Panc1 (cell line): ENCODE measurements around the gene PKLR. TPM values are rescaled to one million over a fixed set of nuclear protein-coding genes. Genes with fewer than 3 reads are reported as not detected.
"Not testable (repeated sequence)": the region's sequence is repeated elsewhere in the genome, so short reads cannot be mapped to it uniquely, and the experiment has no call there.

Source experiments
- ATAC-seq: fragments of 200-7000 bp; cut with Tn5 transposase; 2 replicates; pipeline ENCODE4 v1.9.1; 2020; ENCODE audit warnings: mild to moderate bottlenecking, moderate library complexity
- BruUV-seq: library from RNA; stranded (reverse); fragments of 400-500 nt; replicated peaks from 2 replicates; lab custom pipeline; 2021; lab: Mats Ljungman, UMichigan
- CTCF ChIA-PET: fragments of 300-600 bp; sonication (Branson Sonifier 250); formaldehyde crosslinking; loops from one replicate; lab custom pipeline; 2022; ENCODE audit warnings: antibody characterized with exemption; lab: Charles Lee
- POLR2A ChIA-PET: fragments of 300-600 bp; sonication (Branson Sonifier 250); formaldehyde crosslinking; loops from one replicate; lab custom pipeline; 2022; ENCODE audit warnings: antibody characterized with exemption; lab: Charles Lee
- DNase-seq: peaks from one replicate; pipeline ENCODE4 v3.0.0-alpha.2; 2010; ENCODE audit warnings: low read depth, low spot score
- H3K27ac ChIP-seq: 2 replicates; pipeline ENCODE4 v1.5.1; 2011; ENCODE audit warnings: mild to moderate bottlenecking, low read length, inconsistent platforms
- H3K27me3 ChIP-seq: fragments of 200-500 bp; sonication (Bioruptor generic); 2 replicates; pipeline ENCODE4 v1.6.0; 2014; ENCODE audit warnings: low read length, inconsistent platforms; ENCODE audit not compliant: control insufficient read depth, insufficient read depth
- H3K36me3 ChIP-seq: fragments of 200-500 bp; sonication (Bioruptor generic); 2 replicates; pipeline ENCODE4 v1.5.1; 2014; ENCODE audit warnings: inconsistent platforms, mild to moderate bottlenecking, low read length, moderate library complexity; ENCODE audit not compliant: control insufficient read depth, insufficient read depth
- H3K4me1 ChIP-seq: 2 replicates; pipeline ENCODE4 v1.5.1; 2011; ENCODE audit warnings: inconsistent platforms, mild to moderate bottlenecking, low read length, moderate library complexity; ENCODE audit not compliant: control insufficient read depth, insufficient read depth
- H3K4me3 ChIP-seq, 2 experiments: 2 replicates each; pipeline ENCODE4 v1.5.1; 2011 to 2012; ENCODE audit warnings: low read depth in 2 of 2, low read length in 2 of 2, mild to moderate bottlenecking in 2 of 2, inconsistent platforms in 1 of 2, moderate library complexity in 1 of 2
- H3K9me3 ChIP-seq: fragments of 200-500 bp; sonication (Bioruptor generic); 2 replicates; pipeline ENCODE4 v1.5.1; 2014; ENCODE audit warnings: low read depth, mild to moderate bottlenecking, inconsistent platforms, low read length, moderate library complexity; ENCODE audit not compliant: control insufficient read depth, insufficient read depth
- POLR2AphosphoS5 ChIP-seq: IDR thresholded peaks from 2 replicates; pipeline ENCODE4 v1.6.1; 2012; ENCODE audit warnings: mild to moderate bottlenecking, low read depth, low read length, moderate library complexity
- SIN3A ChIP-seq: IDR thresholded peaks from 2 replicates; pipeline ENCODE4 v1.6.1; 2012; ENCODE audit warnings: low read depth, mild to moderate bottlenecking, low read length, moderate library complexity, borderline replicate concordance; ENCODE audit not compliant: insufficient read depth
- TCF7L2 ChIP-seq: IDR thresholded peaks from 2 replicates; pipeline ENCODE4 v1.6.1; 2011; ENCODE audit warnings: mild to moderate bottlenecking, low read depth, low read length, inconsistent platforms
- in situ Hi-C: cut with HindIII; loops from 2 replicates; pipeline ENCODE4 v1.10.0; 2016; ENCODE audit warnings: low sequenced_read_pairs, low pct_unique_long_range_greater_than_20kb
- intact Hi-C: fragments of 100-400 bp; cut with micrococcal nuclease; formaldehyde crosslinking; loops from one replicate; pipeline ENCODE4 v1.10.0; 2022; ENCODE audit not compliant: unreplicated experiment
- total RNA-seq: library from RNA; stranded (reverse); gene quantifications from one replicate; pipeline ENCODE4 v1.2.1, GENCODE V29; 2021; ENCODE audit not compliant: unreplicated experiment
- TF ChIP-seq, protein P1 (sequence below): fragments of 450-650 bp; IDR thresholded peaks from 2 replicates; pipeline ENCODE4 v1.5.1; 2017; ENCODE audit warnings: mild to moderate bottlenecking
- TF ChIP-seq, protein P2 (sequence below), 2 experiments: IDR thresholded peaks; 2 replicates each; pipeline ENCODE4 v1.6.1; 2011 to 2012; ENCODE audit warnings: low read depth in 2 of 2, control low read depth in 1 of 2, low read length in 1 of 2, mild to moderate bottlenecking in 1 of 2, moderate library complexity in 1 of 2; ENCODE audit not compliant: insufficient read depth in 1 of 2

The PKLR gene
- total RNA-seq, 1 experiment from 2014 or later = 0.13 TPM

DNA sequence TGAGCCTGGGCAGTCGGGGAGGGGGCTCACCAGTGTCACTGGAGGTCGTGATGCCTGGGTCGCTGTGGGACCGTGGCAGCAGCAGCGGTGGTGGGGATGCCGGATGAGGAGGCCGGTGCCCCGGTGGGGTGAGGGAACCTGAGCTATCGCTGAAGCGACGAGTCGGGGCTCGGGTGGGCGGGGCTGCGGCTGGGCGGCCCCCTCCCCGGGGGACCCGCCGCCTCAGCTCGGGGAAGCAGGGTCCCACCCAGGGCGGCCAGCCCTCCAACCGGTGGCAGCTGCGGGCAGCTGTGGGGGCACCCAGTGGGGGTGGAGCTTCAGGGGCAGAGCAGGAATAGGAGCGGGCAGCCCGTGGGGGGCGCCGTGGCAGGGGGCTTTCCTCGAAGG, 51.0 kb downstream of the PKLR start:
- ChIA-PET CTCF (interaction anchor here (0.6 to 3.9 kb wide), 10 partner anchors 8 to 1303 kb away, joined by 3 to 34 read pairs (median 4); partner anchors contain the start of genes CLK2, DENND4B and FDPS), POLR2A (interaction anchor here (0.5 to 0.8 kb wide), 2 partner anchors 84 to 177 kb away, joined by 3 to 13 read pairs; no protein-coding TSS in a partner anchor)
- in situ Hi-C loops (no loop called here), intact Hi-C loops (no loop called here)
- H3K27ac ChIP-seq = no peak overlapping the region
- BruUV-seq = no TSS peak
- H3K4me1 ChIP-seq = peaks cover 6% of the 10 kb centered on the region; the same call in 1 of the 2 replicates
- H3K9me3 ChIP-seq = no peaks in the 10 kb centered on the region
- ATAC-seq (no peak), DNase-seq (no peak)
- peaks cover 3% of the 10 kb centered on the region; the same call in 1 of the 2 replicates for H3K36me3 ChIP-seq
- no peak overlapping the region for H3K4me3 ChIP-seq
- TF ChIP-seq, protein P1, sequence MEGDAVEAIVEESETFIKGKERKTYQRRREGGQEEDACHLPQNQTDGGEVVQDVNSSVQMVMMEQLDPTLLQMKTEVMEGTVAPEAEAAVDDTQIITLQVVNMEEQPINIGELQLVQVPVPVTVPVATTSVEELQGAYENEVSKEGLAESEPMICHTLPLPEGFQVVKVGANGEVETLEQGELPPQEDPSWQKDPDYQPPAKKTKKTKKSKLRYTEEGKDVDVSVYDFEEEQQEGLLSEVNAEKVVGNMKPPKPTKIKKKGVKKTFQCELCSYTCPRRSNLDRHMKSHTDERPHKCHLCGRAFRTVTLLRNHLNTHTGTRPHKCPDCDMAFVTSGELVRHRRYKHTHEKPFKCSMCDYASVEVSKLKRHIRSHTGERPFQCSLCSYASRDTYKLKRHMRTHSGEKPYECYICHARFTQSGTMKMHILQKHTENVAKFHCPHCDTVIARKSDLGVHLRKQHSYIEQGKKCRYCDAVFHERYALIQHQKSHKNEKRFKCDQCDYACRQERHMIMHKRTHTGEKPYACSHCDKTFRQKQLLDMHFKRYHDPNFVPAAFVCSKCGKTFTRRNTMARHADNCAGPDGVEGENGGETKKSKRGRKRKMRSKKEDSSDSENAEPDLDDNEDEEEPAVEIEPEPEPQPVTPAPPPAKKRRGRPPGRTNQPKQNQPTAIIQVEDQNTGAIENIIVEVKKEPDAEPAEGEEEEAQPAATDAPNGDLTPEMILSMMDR = no peak
- no peak for TF ChIP-seq TCF7L2
- no peak for TF ChIP-seq POLR2AphosphoS5
- TF ChIP-seq, protein P2, sequence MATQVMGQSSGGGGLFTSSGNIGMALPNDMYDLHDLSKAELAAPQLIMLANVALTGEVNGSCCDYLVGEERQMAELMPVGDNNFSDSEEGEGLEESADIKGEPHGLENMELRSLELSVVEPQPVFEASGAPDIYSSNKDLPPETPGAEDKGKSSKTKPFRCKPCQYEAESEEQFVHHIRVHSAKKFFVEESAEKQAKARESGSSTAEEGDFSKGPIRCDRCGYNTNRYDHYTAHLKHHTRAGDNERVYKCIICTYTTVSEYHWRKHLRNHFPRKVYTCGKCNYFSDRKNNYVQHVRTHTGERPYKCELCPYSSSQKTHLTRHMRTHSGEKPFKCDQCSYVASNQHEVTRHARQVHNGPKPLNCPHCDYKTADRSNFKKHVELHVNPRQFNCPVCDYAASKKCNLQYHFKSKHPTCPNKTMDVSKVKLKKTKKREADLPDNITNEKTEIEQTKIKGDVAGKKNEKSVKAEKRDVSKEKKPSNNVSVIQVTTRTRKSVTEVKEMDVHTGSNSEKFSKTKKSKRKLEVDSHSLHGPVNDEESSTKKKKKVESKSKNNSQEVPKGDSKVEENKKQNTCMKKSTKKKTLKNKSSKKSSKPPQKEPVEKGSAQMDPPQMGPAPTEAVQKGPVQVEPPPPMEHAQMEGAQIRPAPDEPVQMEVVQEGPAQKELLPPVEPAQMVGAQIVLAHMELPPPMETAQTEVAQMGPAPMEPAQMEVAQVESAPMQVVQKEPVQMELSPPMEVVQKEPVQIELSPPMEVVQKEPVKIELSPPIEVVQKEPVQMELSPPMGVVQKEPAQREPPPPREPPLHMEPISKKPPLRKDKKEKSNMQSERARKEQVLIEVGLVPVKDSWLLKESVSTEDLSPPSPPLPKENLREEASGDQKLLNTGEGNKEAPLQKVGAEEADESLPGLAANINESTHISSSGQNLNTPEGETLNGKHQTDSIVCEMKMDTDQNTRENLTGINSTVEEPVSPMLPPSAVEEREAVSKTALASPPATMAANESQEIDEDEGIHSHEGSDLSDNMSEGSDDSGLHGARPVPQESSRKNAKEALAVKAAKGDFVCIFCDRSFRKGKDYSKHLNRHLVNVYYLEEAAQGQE (IDR thresholded peaks at IDR 0.05; ENCODE audit: insufficient read depth in 1 of 2, low read depth in 2 of 2, low read length in 1 of 2) = no peak
- no peak for TF ChIP-seq SIN3A
- no peaks in the 10 kb centered on the region for H3K27me3 ChIP-seq

DNA sequence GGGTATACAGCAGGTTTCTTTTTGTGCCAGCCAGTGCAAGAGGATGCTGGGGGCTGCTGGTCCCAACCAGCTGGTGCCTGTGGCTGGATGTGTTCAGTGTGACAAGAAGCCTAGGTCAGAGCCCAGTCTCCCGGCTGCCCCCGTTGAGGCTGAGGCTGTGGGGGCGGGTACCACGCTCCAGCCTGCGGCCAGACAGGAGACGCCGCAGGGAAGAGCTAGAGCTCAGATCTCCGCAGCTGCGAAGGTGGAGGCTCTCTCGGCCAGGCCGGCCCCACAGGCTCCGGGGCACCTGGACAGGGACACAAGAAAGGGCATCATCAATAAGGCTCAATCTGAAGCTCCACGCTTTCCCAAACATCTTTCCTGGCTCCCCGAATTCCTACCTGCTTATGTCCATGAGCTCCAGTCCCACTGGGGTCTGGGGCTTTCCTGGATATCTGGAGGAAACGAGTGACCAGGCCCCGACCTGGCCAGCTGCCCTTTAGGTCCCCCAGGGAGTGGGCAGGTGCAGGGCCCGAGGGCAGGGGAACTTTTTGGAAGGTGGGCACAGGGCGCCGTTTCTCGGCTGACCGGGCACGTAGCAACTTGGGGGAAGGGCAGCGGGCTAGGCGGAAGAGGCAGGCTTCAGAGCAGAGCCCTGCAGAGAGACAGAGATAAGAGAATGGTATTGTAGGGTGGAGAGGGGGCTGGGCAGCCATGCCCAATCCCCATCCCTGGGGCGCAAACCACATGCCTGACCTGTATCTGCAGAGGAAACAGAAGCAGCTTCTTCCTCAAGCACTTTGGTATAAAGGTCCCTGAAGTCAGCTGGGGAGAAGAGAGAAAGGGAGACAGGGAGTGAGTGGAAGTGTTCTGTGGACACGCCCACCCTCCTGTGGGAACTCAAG, 53.3 kb downstream of the PKLR start:
- Histone ChIP-seq H3K4me3 (no peak overlapping the region), H3K27ac (no peak overlapping the region), H3K9me3 (no peaks in the 10 kb centered on the region), H3K4me1 (peaks cover 16% of the 10 kb centered on the region), H3K27me3 (no peaks in the 10 kb centered on the region), H3K36me3 (no peaks in the 10 kb centered on the region)
- TF ChIP-seq POLR2AphosphoS5 = no peak
- TF ChIP-seq, protein P2 (IDR thresholded peaks at IDR 0.05; ENCODE audit: insufficient read depth in 1 of 2, low read depth in 2 of 2, low read length in 1 of 2) = no peak
- TF ChIP-seq SIN3A = no peak
- TF ChIP-seq TCF7L2 = no peak
- TF ChIP-seq, protein P1 = no peak
- BruUV-seq = no TSS peak
- in situ Hi-C loops (no loop called here), intact Hi-C loops (no loop called here)
- CTCF ChIA-PET = no interaction called here
- POLR2A ChIA-PET = no interaction called here
- DNase-seq (no peak), ATAC-seq (no peak)

DNA sequence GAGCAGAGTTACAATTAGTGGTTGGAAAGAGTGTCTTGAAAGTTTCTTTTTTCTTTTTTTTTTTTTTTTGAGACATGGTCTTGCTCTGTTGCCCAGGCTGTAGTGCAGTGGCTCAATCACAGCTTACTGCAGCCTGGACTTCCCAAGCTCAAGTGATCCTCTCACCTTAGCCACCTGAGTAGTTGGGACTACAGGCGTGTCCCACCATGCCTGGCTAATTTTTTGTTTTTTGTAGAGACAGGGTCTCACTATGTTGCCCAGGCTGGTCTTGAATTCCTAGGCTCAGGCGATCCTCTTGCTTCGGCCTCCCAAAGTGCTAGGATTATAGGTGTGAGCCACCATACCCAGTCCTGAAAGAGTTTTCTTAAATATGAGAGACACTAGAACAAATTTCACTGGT, 54.4 kb downstream of the PKLR start:
- ATAC-seq, DNase-seq, H3K9me3 ChIP-seq, H3K4me3 ChIP-seq, in situ Hi-C loops, intact Hi-C loops, CTCF ChIA-PET, H3K27ac ChIP-seq, H3K36me3 ChIP-seq, BruUV-seq, H3K27me3 ChIP-seq: not testable (repeated sequence)
- peaks cover 21% of the 10 kb centered on the region for H3K4me1 ChIP-seq
- POLR2A ChIA-PET = interaction anchor here (0.6 kb wide), 1 partner anchor 51 kb away, joined by 6 read pairs; no protein-coding TSS in a partner anchor
